K562 (cell line): Measurements from ENCODE around the gene DPYSL4. TPM values are rescaled to one million over a fixed set of nuclear protein-coding genes. Genes with fewer than 3 reads are reported as not detected.

Experiments used
- ATAC-seq: fragments of 200-7000 bp; cut with Tn5 transposase; 3 replicates; pipeline ENCODE4 v1.9.1; 2020; ENCODE audit warnings: moderate library complexity
- BruUV-seq: library from RNA; stranded (reverse); fragments of 400-500 nt; replicated peaks from 2 replicates; lab custom pipeline; 2021; lab: Mats Ljungman, UMichigan
- CTCF ChIA-PET: fragments of 300-600 bp; formaldehyde crosslinking; extraction: SDS; loops from one replicate; lab custom pipeline; 2021; ENCODE audit warnings: low intra/inter-chr PET ratio; lab: Yijun Ruan, JAX
- POLR2A ChIA-PET: fragments of 300-600, 350-650 bp; sonication (Branson Sonifier 250); formaldehyde crosslinking; extraction: SDS; loops from one replicate; lab custom pipeline; 2021; ENCODE audit warnings: antibody characterized with exemption, inconsistent platforms; lab: Yijun Ruan, JAX
- DNase-seq, 4 experiments: peaks; one replicate each; pipeline versions ENCODE4 v3.0.0 to v3.0.0-alpha.2; 2011 to 2018; ENCODE audit warnings: low spot score in 3 of 4, mixed read lengths in 3 of 4; ENCODE audit errors: extremely low read depth in 1 of 4
- FAIRE-seq: peaks from 2 replicates; lab custom pipeline; 2011; peaks lifted over from hg19 to GRCh38; lab: Jason Lieb, UNC
- H2AFZ ChIP-seq: 2 replicates; pipeline ENCODE4 v1.6.0; 2011; ENCODE audit warnings: low read depth, low read length, control low read depth, inconsistent platforms
- H3K27ac ChIP-seq: fragments of 200-600 bp; 3 replicates; pipeline ENCODE4 v1.8.0; 2011; ENCODE audit warnings: low read depth, mild to moderate bottlenecking, control low read depth, inconsistent platforms, low read length, moderate library complexity, mixed read lengths; ENCODE audit errors: extremely low read depth
- H3K27me3 ChIP-seq, 2 experiments: fragments of 300-600 bp in 1 of 2; 2 replicates in 1 of 2; 3 replicates in 1 of 2; pipeline versions ENCODE4 v1.6.0 to v1.8.0; 2011; ENCODE audit warnings: inconsistent platforms in 2 of 2, low read length in 2 of 2, mild to moderate bottlenecking in 1 of 2, mixed read lengths in 1 of 2, moderate library complexity in 1 of 2; ENCODE audit not compliant: control insufficient read depth in 2 of 2, insufficient read depth in 2 of 2
- H3K36me3 ChIP-seq: fragments of 300-600 bp; 3 replicates; pipeline ENCODE4 v1.8.0; 2011; ENCODE audit warnings: mild to moderate bottlenecking, low read length, inconsistent platforms; ENCODE audit not compliant: control insufficient read depth, insufficient read depth
- H3K4me1 ChIP-seq, 2 experiments: fragments of 200-600 bp in 1 of 2; replicated peaks in 1 of 2; 2 replicates in 1 of 2; 3 replicates in 1 of 2; pipeline versions ENCODE4 v1.5.1 to v1.8.0; 2011; ENCODE audit warnings: inconsistent platforms in 2 of 2, low read length in 2 of 2, mild to moderate bottlenecking in 1 of 2, mixed read lengths in 1 of 2, moderate library complexity in 1 of 2; ENCODE audit not compliant: control insufficient read depth in 2 of 2, insufficient read depth in 2 of 2
- H3K4me2 ChIP-seq: 2 replicates; pipeline ENCODE4 v1.6.1; 2011; ENCODE audit warnings: low read length, control low read depth, inconsistent platforms, mixed read lengths; ENCODE audit not compliant: insufficient read depth
- H3K4me3 ChIP-seq: fragments of 200-600 bp; sonication (generic), shearing (Covaris generic); 2 replicates; pipeline ENCODE4 v1.5.1; 2016; ENCODE audit warnings: control low read depth, inconsistent platforms
- H3K79me2 ChIP-seq: fragments of 200-600 bp; 3 replicates; pipeline ENCODE4 v1.8.0; 2011; ENCODE audit warnings: low read length, inconsistent platforms; ENCODE audit not compliant: control insufficient read depth, insufficient read depth
- H3K9ac ChIP-seq, 2 experiments: 2 replicates each; pipeline versions ENCODE4 v1.6.0 to v1.6.1; 2011; ENCODE audit warnings: low read depth in 2 of 2, low read length in 2 of 2, control low read depth in 1 of 2, inconsistent platforms in 1 of 2, mild to moderate bottlenecking in 1 of 2, mixed read lengths in 1 of 2; ENCODE audit not compliant: insufficient read depth in 1 of 2
- H3K9me1 ChIP-seq: one replicate; pipeline ENCODE4 v1.6.0; 2011; ENCODE audit warnings: inconsistent platforms, mild to moderate bottlenecking, low read length, moderate library complexity; ENCODE audit not compliant: control insufficient read depth, insufficient read depth
- H3K9me3 ChIP-seq: replicated peaks from 2 replicates; pipeline ENCODE4 v1.5.1; 2011; ENCODE audit warnings: low read depth, low read length, inconsistent platforms; ENCODE audit not compliant: control insufficient read depth, insufficient read depth
- H4K20me1 ChIP-seq: replicated peaks from 2 replicates; pipeline ENCODE4 v1.6.1; 2011; ENCODE audit warnings: low read length, inconsistent platforms, mixed read lengths; ENCODE audit not compliant: control insufficient read depth, insufficient read depth
- CC2D1A ChIP-seq: fragments of 450-650 bp; IDR thresholded peaks from 2 replicates; pipeline ENCODE4 v1.6.1; 2017; ENCODE audit warnings: mild to moderate bottlenecking
- COPS2 ChIP-seq: fragments of 450-650 bp; conservative IDR thresholded peaks from 2 replicates; pipeline ENCODE4 v1.6.1; 2016; ENCODE audit warnings: mild to moderate bottlenecking, moderate library complexity
- EGR1 ChIP-seq: fragments of 450-650 bp; conservative IDR thresholded peaks from 2 replicates; pipeline ENCODE4 v1.6.1; 2017; ENCODE audit warnings: mild to moderate bottlenecking
- EZH2 ChIP-seq: IDR thresholded peaks from 2 replicates; pipeline ENCODE4 v1.6.1; 2012; ENCODE audit warnings: low read depth, mild to moderate bottlenecking, inconsistent platforms, low read length, borderline replicate concordance
- GTF2F1 ChIP-seq: IDR thresholded peaks from 2 replicates; pipeline ENCODE4 v1.6.1; 2011; ENCODE audit warnings: low read depth, low read length, improper control_type of control experiment
- HIVEP1 ChIP-seq: fragments of 250-450 bp; sonication (Bioruptor Pico); IDR thresholded peaks from 2 replicates; pipeline ENCODE4 v1.4.0; 2020; ENCODE audit warnings: mild to moderate bottlenecking
- KHSRP ChIP-seq: fragments of 450-650 bp; IDR thresholded peaks from 2 replicates; pipeline ENCODE4 v1.6.1; 2017
- KLF1 ChIP-seq: fragments of 450-650 bp; IDR thresholded peaks from 2 replicates; pipeline ENCODE4 v1.6.1; 2016; ENCODE audit warnings: missing genetic modification characterization, missing compliant biosample characterization
- MBD2 ChIP-seq: sonication (generic); IDR thresholded peaks from 2 replicates; pipeline ENCODE4 v1.6.1; 2016; ENCODE audit warnings: low read depth, borderline replicate concordance
- NEUROD1 ChIP-seq: fragments of 150-350 bp; IDR thresholded peaks from 2 replicates; pipeline ENCODE4 v1.6.1; 2014; ENCODE audit warnings: borderline replicate concordance, low read length, low read depth; ENCODE audit not compliant: partially characterized antibody
- POLR2AphosphoS2 ChIP-seq: IDR thresholded peaks from 2 replicates; pipeline ENCODE4 v1.6.1; 2012; ENCODE audit warnings: low read length, improper control_type of control experiment
- TBP ChIP-seq: optimal IDR thresholded peaks from 2 replicates; pipeline ENCODE3; 2011; ENCODE audit warnings: low read depth, low read length, improper control_type of control experiment
- U2AF2 ChIP-seq: fragments of 200-400 bp; formaldehyde crosslinking; optimal IDR thresholded peaks from 2 replicates; pipeline ENCODE3; 2017; ENCODE audit warnings: low read depth, mild to moderate bottlenecking, low read length
- ZNF668 ChIP-seq: fragments of 250-450 bp; sonication (Bioruptor Pico); IDR thresholded peaks from 2 replicates; pipeline ENCODE4 v1.8.0; 2022; ENCODE audit warnings: mild to moderate bottlenecking, inconsistent platforms
- ZNF707 ChIP-seq: fragments of 250-450 bp; sonication (Bioruptor Pico); conservative IDR thresholded peaks from 2 replicates; pipeline ENCODE4 v1.8.0; 2022; ENCODE audit warnings: inconsistent platforms, mild to moderate bottlenecking, moderate library complexity
- ZNF77 ChIP-seq: fragments of 250-450 bp; sonication (Bioruptor Pico); IDR thresholded peaks from 2 replicates; pipeline ENCODE4 v1.5.0; 2020
- WGBS: fragments of 100-300 bp; shearing (Covaris generic); methylation state at CpG from one replicate; pipeline ENCODE4 v1.1.6; 2016; ENCODE audit warnings: low coverage, mixed read lengths; ENCODE audit not compliant: insufficient coverage; ENCODE audit errors: missing lambda C conversion rate; 5-methylcytosine and 5-hydroxymethylcytosine counted together
- in situ Hi-C: fragments of 300-500 bp; cut with MboI; formaldehyde crosslinking; loops from 4 replicates; pipeline ENCODE4 v1.15.0; 2018; ENCODE audit warnings: inconsistent platforms, mixed read lengths
- intact Hi-C: fragments of 100-400 bp; cut with micrococcal nuclease; formaldehyde crosslinking; loops from 2 replicates; pipeline ENCODE4 v1.14.2; 2022
- polyA plus RNA-seq, 8 experiments: library from polyadenylated mRNA; depleted of rRNA in 4 of 8; stranded (reverse) in 5 of 8; unstranded in 3 of 8; fragments of >200 nt; fragmentation: Nextera tagmentation in 2 of 8; fragmentation: Illumina TruSeq in 1 of 8; extraction: Ambion mirVana in 2 of 8; extraction: Trizol in 1 of 8; gene quantifications; 2 replicates each; pipeline versions ENCODE4 v1.2.1 to v1.2.3, GENCODE V29; 2011 to 2014; ENCODE audit warnings: inconsistent platforms in 1 of 8, missing spikeins in 1 of 8
- total RNA-seq, 7 experiments: library from RNA; depleted of rRNA in 6 of 7; stranded (reverse); fragments of >200 nt in 6 of 7; fragmentation: Illumina TruSeq in 2 of 7; extraction: Trizol in 2 of 7; gene quantifications; 2 replicates each; pipeline versions ENCODE4 v1.2.1 to v1.2.3, GENCODE V29; 2011 to 2021; ENCODE audit warnings: low replicate concordance in 1 of 7
- TF ChIP-seq, protein P1 (sequence below): fragments of 250-450 bp; sonication (Bioruptor Pico); IDR thresholded peaks from 2 replicates; pipeline ENCODE4 v1.8.0; 2022; ENCODE audit warnings: moderate library complexity, mild to moderate bottlenecking, inconsistent platforms
- TF ChIP-seq, protein P2 (sequence below), 2 experiments: fragments of 200-800 bp in 1 of 2; sonication (Bioruptor generic) in 1 of 2; sonication (generic) in 1 of 2; formaldehyde crosslinking in 1 of 2; IDR thresholded peaks in 1 of 2; conservative IDR thresholded peaks in 1 of 2; 2 replicates each; pipeline versions ENCODE4 v1.5.0 to v1.6.1; 2016 to 2020; ENCODE audit warnings: missing compliant biosample characterization in 1 of 2, missing genetic modification characterization in 1 of 2, missing genetic modification reagents in 1 of 2
- TF ChIP-seq, protein P3 (sequence below): fragments of 450-650 bp; formaldehyde crosslinking; IDR thresholded peaks from 2 replicates; pipeline ENCODE4 v1.4.0; 2020; ENCODE audit warnings: mild to moderate bottlenecking, moderate library complexity

The DPYSL4 gene
- total and polyA plus RNA-seq, 9 of the 15 experiments (the other 6 are each of a cell fraction or from before 2014, with no cell fraction given) = 0.03 TPM; not detected in 8

DNA sequence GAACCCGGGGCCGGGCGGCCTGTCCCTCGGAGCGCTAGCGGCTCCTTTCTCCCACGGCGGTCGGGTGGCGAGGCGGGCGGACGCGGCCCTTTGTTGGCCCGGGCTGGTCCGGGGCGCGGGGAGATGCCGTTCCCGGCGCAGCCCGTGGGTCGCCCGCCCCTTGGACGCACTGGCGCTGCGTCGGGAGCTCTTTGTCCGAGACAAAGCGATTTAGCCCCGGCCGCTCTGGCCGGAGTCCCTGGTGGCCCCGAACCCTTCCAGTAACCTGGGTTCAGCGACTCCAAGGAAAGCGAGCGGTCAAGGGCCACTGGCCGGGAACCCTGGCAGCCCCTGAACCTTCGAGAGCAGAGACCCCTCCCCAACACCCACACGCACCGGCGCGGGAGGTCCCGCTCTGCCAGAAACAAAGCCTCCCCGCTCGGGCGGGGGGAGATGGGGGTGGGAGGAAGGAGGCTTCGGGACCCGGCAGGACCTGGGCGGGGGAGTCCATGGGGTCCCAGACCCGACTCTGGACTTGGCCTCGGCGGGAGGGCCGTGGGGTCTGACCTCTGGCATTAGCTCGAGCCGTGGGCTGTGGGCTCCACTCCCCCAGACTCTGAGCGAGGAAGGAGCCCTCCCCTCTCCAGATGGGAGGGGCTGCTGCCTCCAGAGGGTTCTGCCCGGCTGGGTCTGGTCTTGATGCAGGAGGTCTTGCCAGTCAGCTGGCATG is 836 bp downstream of the DPYSL4 start:
- no peak overlapping the region for H3K9ac ChIP-seq

More for the DNA sequence above, 836 bp downstream of the DPYSL4 start:
- no peak overlapping the region for H3K4me3 ChIP-seq
- WGBS = 51% methylated on average over 5 of the region's 58 CpGs
- H3K27ac ChIP-seq = no peak overlapping the region
- H3K9me1 ChIP-seq = no peaks in the 10 kb centered on the region
- H3K36me3 ChIP-seq = no peaks in the 10 kb centered on the region
- no peak overlapping the region for H3K4me2 ChIP-seq
- intact Hi-C loops (no loop called here), in situ Hi-C loops (no loop called here)
- ATAC-seq = no peak
- FAIRE-seq = no peak
- no peaks in the 10 kb centered on the region for H4K20me1 ChIP-seq
- H3K27me3 ChIP-seq = peaks cover 0 to 34% of the 10 kb centered on the region in 2 experiments; a peak in 3 of 5 replicates
- H3K9me3 ChIP-seq = no peaks in the 10 kb centered on the region
- POLR2A ChIA-PET = interaction anchor here (0.7 kb wide), 1 partner anchor 58 kb away, joined by 3 read pairs; no protein-coding TSS in a partner anchor
- no peaks in the 10 kb centered on the region for H3K79me2 ChIP-seq
- DNase-seq = no peak
- TF ChIP-seq, protein P1, sequence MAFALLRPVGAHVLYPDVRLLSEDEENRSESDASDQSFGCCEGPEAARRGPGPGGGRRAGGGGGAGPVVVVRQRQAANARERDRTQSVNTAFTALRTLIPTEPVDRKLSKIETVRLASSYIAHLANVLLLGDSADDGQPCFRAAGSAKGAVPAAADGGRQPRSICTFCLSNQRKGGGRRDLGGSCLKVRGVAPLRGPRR (CRISPR knock-in tag) = no peak
- TF ChIP-seq ZNF668 (CRISPR knock-in tag) (no peak), HIVEP1 (no peak), KHSRP (no peak), GTF2F1 (no peak), ZNF707 (CRISPR knock-in tag) (no peak), ZNF77 (CRISPR knock-in tag) (no peak), EZH2 (no peak), POLR2AphosphoS2 (no peak), MBD2 (no peak), CC2D1A (no peak), U2AF2 (no peak), EGR1 (no peak), KLF1 (tag) (no peak), COPS2 (no peak), NEUROD1 (no peak), TBP (no peak)
- TF ChIP-seq, protein P2, sequence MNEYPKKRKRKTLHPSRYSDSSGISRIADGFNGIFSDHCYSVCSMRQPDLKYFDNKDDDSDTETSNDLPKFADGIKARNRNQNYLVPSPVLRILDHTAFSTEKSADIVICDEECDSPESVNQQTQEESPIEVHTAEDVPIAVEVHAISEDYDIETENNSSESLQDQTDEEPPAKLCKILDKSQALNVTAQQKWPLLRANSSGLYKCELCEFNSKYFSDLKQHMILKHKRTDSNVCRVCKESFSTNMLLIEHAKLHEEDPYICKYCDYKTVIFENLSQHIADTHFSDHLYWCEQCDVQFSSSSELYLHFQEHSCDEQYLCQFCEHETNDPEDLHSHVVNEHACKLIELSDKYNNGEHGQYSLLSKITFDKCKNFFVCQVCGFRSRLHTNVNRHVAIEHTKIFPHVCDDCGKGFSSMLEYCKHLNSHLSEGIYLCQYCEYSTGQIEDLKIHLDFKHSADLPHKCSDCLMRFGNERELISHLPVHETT (CRISPR knock-in tag; conservative IDR thresholded peaks at IDR 0.05 in 1 of 2, IDR thresholded peaks at IDR 0.05 in 1 of 2) = no peak
- TF ChIP-seq, protein P3, sequence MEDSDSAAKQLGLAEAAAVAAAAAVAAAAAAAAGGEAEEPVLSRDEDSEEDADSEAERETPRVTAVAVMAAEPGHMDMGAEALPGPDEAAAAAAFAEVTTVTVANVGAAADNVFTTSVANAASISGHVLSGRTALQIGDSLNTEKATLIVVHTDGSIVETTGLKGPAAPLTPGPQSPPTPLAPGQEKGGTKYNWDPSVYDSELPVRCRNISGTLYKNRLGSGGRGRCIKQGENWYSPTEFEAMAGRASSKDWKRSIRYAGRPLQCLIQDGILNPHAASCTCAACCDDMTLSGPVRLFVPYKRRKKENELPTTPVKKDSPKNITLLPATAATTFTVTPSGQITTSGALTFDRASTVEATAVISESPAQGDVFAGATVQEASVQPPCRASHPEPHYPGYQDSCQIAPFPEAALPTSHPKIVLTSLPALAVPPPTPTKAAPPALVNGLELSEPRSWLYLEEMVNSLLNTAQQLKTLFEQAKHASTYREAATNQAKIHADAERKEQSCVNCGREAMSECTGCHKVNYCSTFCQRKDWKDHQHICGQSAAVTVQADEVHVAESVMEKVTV (CRISPR knock-in tag) = no peak
- TF ChIP-seq, all 486 proteins: peak for 0
- no peak overlapping the region for H2AFZ ChIP-seq
- CTCF ChIA-PET = no interaction called here
- H3K4me1 ChIP-seq = peaks cover 0 to 25% of the 10 kb centered on the region in 2 experiments; a peak in 2 of 5 replicates
- BruUV-seq = no TSS peak
